DOHH2 (cell line): Measurements from ENCODE around the gene SURF1.
"Not testable (repeated sequence)": the region's sequence is repeated elsewhere in the genome, so short reads cannot be mapped to it uniquely, and the experiment has no call there.

Source experiments
- H3F3A ChIP-seq: fragments of 200-600 bp; sonication (generic), shearing (Covaris generic); 2 replicates; pipeline ENCODE4 v1.6.0; 2016; ENCODE audit warnings: antibody characterized with exemption, mild to moderate bottlenecking; ENCODE audit not compliant: control insufficient read depth, insufficient read depth
- H3K27ac ChIP-seq: fragments of 200-600 bp; sonication (generic); 2 replicates; pipeline ENCODE4 v1.5.1; 2014; ENCODE audit warnings: low read depth, mild to moderate bottlenecking, low read length, moderate library complexity
- H3K27me3 ChIP-seq: fragments of 200-600 bp; sonication (generic); 2 replicates; pipeline ENCODE4 v1.6.1; 2014; ENCODE audit warnings: mild to moderate bottlenecking, low read length, mixed read lengths; ENCODE audit not compliant: control insufficient read depth
- H3K36me3 ChIP-seq: fragments of 200-600 bp; sonication (generic); 2 replicates; pipeline ENCODE4 v1.6.1; 2014; ENCODE audit warnings: mild to moderate bottlenecking, low read length, moderate library complexity, mixed read lengths; ENCODE audit not compliant: control insufficient read depth
- H3K4me1 ChIP-seq: fragments of 200-600 bp; sonication (generic); 2 replicates; pipeline ENCODE4 v1.6.1; 2014; ENCODE audit warnings: mild to moderate bottlenecking, low read length, mixed read lengths; ENCODE audit not compliant: control insufficient read depth
- H3K4me2 ChIP-seq: fragments of 200-600 bp; sonication (generic); 2 replicates; pipeline ENCODE4 v1.6.0; 2014; ENCODE audit warnings: mild to moderate bottlenecking, low read length, moderate library complexity
- H3K4me3 ChIP-seq: fragments of 200-600 bp; sonication (generic); 2 replicates; pipeline ENCODE4 v1.5.1; 2014; ENCODE audit warnings: mild to moderate bottlenecking, low read length, mixed read lengths
- H3K79me2 ChIP-seq: fragments of 200-600 bp; sonication (generic); 2 replicates; pipeline ENCODE4 v1.6.1; 2014; ENCODE audit warnings: mild to moderate bottlenecking, low read length, mixed read lengths; ENCODE audit not compliant: control insufficient read depth
- H3K9me2 ChIP-seq: fragments of 200-600 bp; sonication (generic); replicated peaks from 2 replicates; pipeline ENCODE4 v1.6.1; 2014; ENCODE audit warnings: mild to moderate bottlenecking, low read length, mixed read lengths; ENCODE audit not compliant: control insufficient read depth
- H3K9me3 ChIP-seq: fragments of 200-600 bp; sonication (generic); 2 replicates; pipeline ENCODE4 v1.6.1; 2014; ENCODE audit warnings: antibody characterized with exemption, low read length, mixed read lengths; ENCODE audit not compliant: control insufficient read depth, insufficient read depth
- H4K20me1 ChIP-seq: fragments of 200-600 bp; sonication (generic); 2 replicates; pipeline ENCODE4 v1.6.0; 2014; ENCODE audit warnings: low read depth, mild to moderate bottlenecking, antibody characterized with exemption, low read length, moderate library complexity; ENCODE audit not compliant: control insufficient read depth, insufficient read depth
- CTCF ChIP-seq: fragments of 200-600 bp; sonication (generic); IDR thresholded peaks from one replicate; pipeline ENCODE4 v1.5.1; 2014; ENCODE audit warnings: antibody characterized with exemption, mild to moderate bottlenecking, low read depth, low read length; ENCODE audit not compliant: poor library complexity, severe bottlenecking
- EZH2phosphoT487 ChIP-seq: fragments of 200-600 bp; sonication (generic); IDR thresholded peaks from 2 replicates; pipeline ENCODE4 v1.6.1; 2017; ENCODE audit warnings: borderline replicate concordance, mild to moderate bottlenecking, antibody characterized with exemption, low read length, moderate library complexity, mixed read lengths

Gene SURF1

GRCh38 chr9:133327834-133328484, 28.3 kb downstream of the SURF1 start:
- H3K9me2 ChIP-seq, result no peaks in the 10 kb centered on the region
- H3K9me3 ChIP-seq, result no peaks in the 10 kb centered on the region
- peaks cover 33% of the 10 kb centered on the region for H3K36me3 ChIP-seq
- peaks cover 5% of the 10 kb centered on the region; the same call in 1 of the 2 replicates for H4K20me1 ChIP-seq
- TF ChIP-seq CTCF, result no peak
- no peak for TF ChIP-seq EZH2phosphoT487
- no peak overlapping the region for H3K4me3 ChIP-seq
- H3K27me3 ChIP-seq, result no peaks in the 10 kb centered on the region
- peaks cover 11% of the 10 kb centered on the region; the same call in 1 of the 2 replicates for H3F3A ChIP-seq
- H3K79me2 ChIP-seq, result peaks cover 7% of the 10 kb centered on the region
- H3K4me1 ChIP-seq, result no peaks in the 10 kb centered on the region
- no peak overlapping the region for H3K27ac ChIP-seq
- no peak overlapping the region for H3K4me2 ChIP-seq

- not testable (repeated sequence) for H3K4me2 ChIP-seq, H3K4me3 ChIP-seq, H4K20me1 ChIP-seq, H3K27ac ChIP-seq, H3K27me3 ChIP-seq, H3K9me2 ChIP-seq, H3K79me2 ChIP-seq, H3K4me1 ChIP-seq, H3K9me3 ChIP-seq
- H3F3A ChIP-seq, result peaks cover 11% of the 10 kb centered on the region; the same call in 1 of the 2 replicates
- peaks cover 24% of the 10 kb centered on the region for H3K36me3 ChIP-seq
These were observed 29.3 kb downstream of the SURF1 start for GRCh38 chr9:133327021-133327420.

- H3K9me2 ChIP-seq, result no peaks in the 10 kb centered on the region
- H3K27me3 ChIP-seq, result no peaks in the 10 kb centered on the region
- peaks cover 5% of the 10 kb centered on the region; the same call in 1 of the 2 replicates for H4K20me1 ChIP-seq
- no peak overlapping the region for H3K27ac ChIP-seq
- H3K4me3 ChIP-seq, result no peak overlapping the region
- no peaks in the 10 kb centered on the region for H3K79me2 ChIP-seq
- TF ChIP-seq EZH2phosphoT487 (no peak), CTCF (no peak)
- H3K4me1 ChIP-seq, result no peaks in the 10 kb centered on the region
- H3F3A ChIP-seq, result 0 out of 2 replicates have a peak, but pooled peaks cover 9% of the 10 kb centered on the region
- peaks cover 5% of the 10 kb centered on the region; the same call in 1 of the 2 replicates for H3K36me3 ChIP-seq
- H3K4me2 ChIP-seq, result no peak overlapping the region
- H3K9me3 ChIP-seq, result no peaks in the 10 kb centered on the region
These were observed 32.1 kb downstream of the SURF1 start for GRCh38 chr9:133323991-133324703.

GRCh38 chr9:133323211-133323610, 33.1 kb downstream of the SURF1 start:
- Histone ChIP-seq H3F3A (0 out of 2 replicates have a peak, but pooled peaks cover 9% of the 10 kb centered on the region), H4K20me1 (no peaks in the 10 kb centered on the region), H3K9me3 (no peaks in the 10 kb centered on the region), H3K4me1 (no peaks in the 10 kb centered on the region), H3K79me2 (no peaks in the 10 kb centered on the region), H3K27ac (no peak overlapping the region), H3K27me3 (no peaks in the 10 kb centered on the region), H3K36me3 (no peaks in the 10 kb centered on the region; the same call in 1 of the 2 replicates), H3K9me2 (no peaks in the 10 kb centered on the region), H3K4me2 (no peak overlapping the region), H3K4me3 (no peak overlapping the region)
- TF ChIP-seq EZH2phosphoT487, result no peak
- TF ChIP-seq CTCF, result no peak
